Subcutaneous adipose tissue (tissue), 4 donors: ENCODE measurements around the gene WTIP. TPM values are rescaled to one million over a fixed set of nuclear protein-coding genes. Genes with fewer than 3 reads are reported as not detected.

Experiments used
- total RNA-seq, 4 donors: library from RNA; depleted of rRNA; stranded (reverse); fragments of >200 nt; gene quantifications; one replicate each; pipeline ENCODE4 v1.1.0, GENCODE V29; 2016
- TF ChIP-seq, protein P1 (sequence below): fragments of 450-650 bp; IDR thresholded peaks from one replicate; pipeline ENCODE4 v1.5.1; 2016; ENCODE audit warnings: low read depth, mild to moderate bottlenecking, control low read depth, antibody characterized with exemption, moderate library complexity

Gene WTIP
- total RNA-seq, 4 donors from 2014 or later, result 6.5 to 17.9 (median 16.9) TPM

DNA sequence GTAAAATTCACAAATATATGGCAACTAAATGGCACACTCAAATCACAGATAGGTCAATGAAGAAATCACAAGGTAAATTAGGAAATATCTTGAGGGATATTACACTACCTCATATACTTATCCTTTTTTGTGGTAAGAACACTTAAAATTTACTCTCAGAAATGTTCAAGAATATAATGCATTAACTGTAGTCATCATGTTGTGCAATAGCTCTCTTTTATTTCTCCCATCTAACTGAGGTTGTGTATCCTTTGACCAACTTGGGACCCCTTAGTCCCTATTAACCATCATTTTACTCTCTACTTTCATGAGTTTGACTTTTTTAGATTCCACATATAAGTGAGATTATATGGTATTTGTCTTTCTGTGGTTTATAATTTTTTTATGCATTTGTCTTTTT lies 52.6 kb downstream of the WTIP start:
- TF ChIP-seq, protein P1, sequence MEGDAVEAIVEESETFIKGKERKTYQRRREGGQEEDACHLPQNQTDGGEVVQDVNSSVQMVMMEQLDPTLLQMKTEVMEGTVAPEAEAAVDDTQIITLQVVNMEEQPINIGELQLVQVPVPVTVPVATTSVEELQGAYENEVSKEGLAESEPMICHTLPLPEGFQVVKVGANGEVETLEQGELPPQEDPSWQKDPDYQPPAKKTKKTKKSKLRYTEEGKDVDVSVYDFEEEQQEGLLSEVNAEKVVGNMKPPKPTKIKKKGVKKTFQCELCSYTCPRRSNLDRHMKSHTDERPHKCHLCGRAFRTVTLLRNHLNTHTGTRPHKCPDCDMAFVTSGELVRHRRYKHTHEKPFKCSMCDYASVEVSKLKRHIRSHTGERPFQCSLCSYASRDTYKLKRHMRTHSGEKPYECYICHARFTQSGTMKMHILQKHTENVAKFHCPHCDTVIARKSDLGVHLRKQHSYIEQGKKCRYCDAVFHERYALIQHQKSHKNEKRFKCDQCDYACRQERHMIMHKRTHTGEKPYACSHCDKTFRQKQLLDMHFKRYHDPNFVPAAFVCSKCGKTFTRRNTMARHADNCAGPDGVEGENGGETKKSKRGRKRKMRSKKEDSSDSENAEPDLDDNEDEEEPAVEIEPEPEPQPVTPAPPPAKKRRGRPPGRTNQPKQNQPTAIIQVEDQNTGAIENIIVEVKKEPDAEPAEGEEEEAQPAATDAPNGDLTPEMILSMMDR, result no peak

DNA sequence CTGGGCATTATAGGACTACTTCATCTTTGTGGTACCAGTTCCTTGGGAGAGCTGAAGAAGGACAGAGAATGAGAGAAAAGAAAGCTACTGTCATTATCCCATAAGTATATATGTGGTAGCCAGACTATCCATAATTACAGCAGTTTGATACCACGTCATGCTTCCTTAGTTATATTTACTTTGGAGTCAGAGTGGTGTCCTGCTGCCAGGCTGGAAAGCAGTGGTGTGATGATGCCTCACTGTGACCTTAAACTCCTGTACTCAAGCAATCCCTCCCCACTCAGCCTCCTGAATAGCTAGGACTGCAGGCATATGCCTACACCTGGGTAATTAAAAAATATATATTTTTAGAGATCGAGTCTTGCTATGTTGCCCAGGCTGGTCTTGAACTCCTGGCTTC lies 57.8 kb downstream of the WTIP start:
- TF ChIP-seq, protein P1, result no peak

DNA sequence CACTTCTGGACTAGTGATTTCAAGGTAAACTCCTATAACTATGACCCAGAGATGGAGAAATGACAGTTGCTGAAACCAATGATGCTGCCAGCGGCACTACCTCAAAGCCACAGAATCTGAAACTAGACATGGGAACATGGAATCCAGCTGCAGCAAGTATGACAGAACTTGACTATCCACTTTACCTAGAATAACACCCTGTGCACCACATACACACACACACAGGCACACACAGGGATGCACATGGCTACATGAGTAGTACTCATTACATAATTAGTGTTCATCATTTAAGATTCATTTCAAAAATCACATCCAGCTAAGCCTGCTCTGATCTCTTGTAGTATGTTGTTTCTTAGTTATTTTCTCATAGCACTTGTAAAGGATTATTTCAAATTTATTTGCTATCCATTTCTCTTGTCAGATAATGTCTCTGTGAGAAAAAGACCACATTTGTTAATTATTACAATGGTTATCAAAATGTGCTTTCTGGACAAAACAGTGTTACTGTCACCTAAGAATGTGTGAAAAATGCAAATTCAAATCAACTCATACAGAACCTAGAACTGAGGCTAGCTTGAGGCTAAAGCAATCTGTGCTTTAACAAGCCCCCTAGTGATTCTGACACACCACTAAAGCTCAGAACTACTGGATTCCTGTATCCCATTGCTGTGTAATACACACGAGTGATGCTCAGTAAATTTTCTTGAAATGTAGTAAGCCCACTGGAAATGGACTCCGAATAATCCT lies 59.4 kb downstream of the WTIP start:
- TF ChIP-seq, protein P1, result no peak

DNA sequence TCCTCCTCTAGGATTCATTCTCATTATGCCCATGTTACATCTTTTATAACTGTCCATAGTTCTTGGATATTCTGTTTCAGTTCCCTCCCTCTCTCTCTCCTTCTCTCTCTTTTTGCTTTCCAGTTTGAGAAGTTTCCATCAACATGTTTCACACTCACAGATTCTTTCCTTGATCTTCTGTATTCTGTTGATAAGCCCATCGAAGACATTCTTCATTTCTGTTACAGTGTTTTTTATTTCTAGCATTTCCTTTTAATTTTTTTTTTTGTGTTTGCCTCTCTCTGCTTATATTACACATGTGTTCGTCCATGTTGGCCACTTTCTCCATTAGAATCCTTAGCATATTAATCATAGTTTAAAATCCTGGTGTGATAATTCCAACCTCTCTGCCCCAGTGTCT lies 68.3 kb downstream of the WTIP start:
- TF ChIP-seq, protein P1, result no peak

DNA sequence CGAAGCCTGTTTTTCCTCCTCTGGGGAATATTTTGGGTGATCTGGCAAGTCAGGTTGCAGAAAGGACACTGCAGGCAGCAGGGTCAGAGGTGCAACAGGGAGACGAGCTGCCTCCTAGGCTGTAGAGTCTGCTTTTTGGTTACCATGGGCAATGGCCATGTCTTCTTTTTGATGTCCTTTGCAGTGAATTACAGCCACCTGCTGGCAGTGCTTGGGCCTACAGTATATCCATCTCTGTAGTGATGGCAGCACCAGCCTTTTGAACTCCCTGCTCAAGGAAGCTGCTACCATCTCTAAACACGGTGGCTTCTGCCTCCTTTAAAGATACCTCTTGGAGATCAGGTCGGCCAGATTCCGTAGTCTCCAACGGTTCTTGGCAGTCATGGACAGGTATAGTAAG lies 73.9 kb downstream of the WTIP start:
- TF ChIP-seq, protein P1, result no peak

DNA sequence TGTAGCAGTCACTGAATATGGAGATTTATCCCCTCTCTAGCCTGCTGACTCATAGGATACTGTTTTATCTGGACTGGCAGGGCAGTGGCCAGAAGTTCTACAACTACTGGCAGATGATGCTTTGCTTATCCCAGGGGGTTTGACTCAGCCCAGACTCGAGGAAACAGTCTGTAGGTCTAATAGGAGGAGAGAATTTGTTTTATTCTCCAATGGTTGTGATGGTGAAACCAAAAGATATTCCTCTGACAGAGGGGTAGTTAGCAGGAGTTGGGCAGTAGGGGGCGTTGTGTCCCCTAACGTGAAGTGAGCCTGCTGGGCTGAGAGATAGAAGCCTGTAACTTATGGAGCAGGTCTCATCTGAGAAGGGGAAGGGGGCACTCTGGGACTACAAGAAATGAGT lies 74.9 kb downstream of the WTIP start:
- TF ChIP-seq, protein P1, result no peak

DNA sequence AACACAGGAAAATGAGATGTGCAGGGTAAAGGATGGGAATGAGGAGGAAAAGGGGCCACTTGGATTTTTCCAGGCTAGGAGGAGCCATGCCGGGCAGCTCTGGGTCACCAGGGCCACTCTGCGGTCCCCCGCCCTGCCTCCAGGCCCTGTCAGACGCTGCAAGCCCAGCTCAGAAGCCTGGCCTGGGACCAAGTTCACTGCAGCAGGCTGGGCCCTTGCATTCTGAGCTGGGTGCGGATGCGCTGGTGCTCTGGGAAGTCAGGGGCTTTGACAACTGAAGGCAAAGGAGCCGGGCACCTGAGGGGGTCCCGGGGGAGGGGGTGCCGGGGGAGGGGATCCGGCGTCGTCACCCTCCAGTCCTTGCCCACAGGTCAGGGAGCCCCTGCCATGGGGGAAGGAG lies 77.5 kb downstream of the WTIP start:
- TF ChIP-seq, protein P1, result no peak
